HepG2 (cell line): ENCODE measurements around the gene SAA1. TPM values are rescaled to one million over a fixed set of nuclear protein-coding genes. Genes with fewer than 3 reads are reported as not detected.

Source experiments
- AHDC1 ChIP-seq: sonication (generic); formaldehyde crosslinking; IDR thresholded peaks from 2 replicates; pipeline ENCODE4 v1.5.1; 2020; ENCODE audit warnings: mild to moderate bottlenecking, missing genetic modification reagents, borderline replicate concordance
- BORCS8-MEF2B ChIP-seq: sonication (generic); formaldehyde crosslinking; IDR thresholded peaks from 2 replicates; pipeline ENCODE4 v1.8.0; 2022; ENCODE audit warnings: mild to moderate bottlenecking, missing genetic modification reagents
- CERS6 ChIP-seq: sonication (generic); formaldehyde crosslinking; IDR thresholded peaks from 2 replicates; pipeline ENCODE4 v1.5.0; 2020; ENCODE audit warnings: missing genetic modification reagents
- EP300 ChIP-seq, 3 experiments: sonication (generic) in 1 of 3; formaldehyde crosslinking in 1 of 3; IDR thresholded peaks; 2 replicates each; pipeline versions ENCODE4 v1.5.1 to v1.6.1; 2011 to 2020; ENCODE audit warnings: low read depth in 2 of 3, low read length in 2 of 3, borderline replicate concordance in 1 of 3, improper control_type of control experiment in 1 of 3, mild to moderate bottlenecking in 1 of 3, missing genetic modification reagents in 1 of 3, moderate library complexity in 1 of 3
- FOSL2 ChIP-seq: sonication (generic); formaldehyde crosslinking; IDR thresholded peaks from 2 replicates; pipeline ENCODE4 v1.4.0; 2020; ENCODE audit warnings: missing genetic modification reagents
- IKZF4 ChIP-seq: sonication (generic); formaldehyde crosslinking; IDR thresholded peaks from 2 replicates; pipeline ENCODE4 v1.5.1; 2020; ENCODE audit warnings: borderline replicate concordance, mild to moderate bottlenecking, low read depth, missing genetic modification reagents; ENCODE audit errors: not compliant biosample characterization
- IRF2 ChIP-seq: IDR thresholded peaks from 2 replicates; pipeline ENCODE4 v1.6.1; 2018; ENCODE audit warnings: missing genetic modification reagents, missing compliant biosample characterization
- KMT2A ChIP-seq: sonication (generic); formaldehyde crosslinking; IDR thresholded peaks from 2 replicates; pipeline ENCODE4 v1.4.0; 2020; ENCODE audit warnings: missing genetic modification reagents
- MED1 ChIP-seq: sonication (generic); formaldehyde crosslinking; IDR thresholded peaks from 2 replicates; pipeline ENCODE4 v1.4.0; 2020; ENCODE audit warnings: missing genetic modification reagents
- MXI1 ChIP-seq: IDR thresholded peaks from 3 replicates; pipeline ENCODE4 v1.6.1; 2012; ENCODE audit warnings: low read depth, low read length, inconsistent platforms, borderline replicate concordance
- NCOA1 ChIP-seq: sonication (generic); formaldehyde crosslinking; IDR thresholded peaks from 2 replicates; pipeline ENCODE4 v1.9.0; 2021; ENCODE audit warnings: missing genetic modification reagents
- NCOA2 ChIP-seq: sonication (generic); formaldehyde crosslinking; IDR thresholded peaks from 2 replicates; pipeline ENCODE4 v1.8.0; 2022; ENCODE audit warnings: inconsistent platforms
- SMC3 ChIP-seq: IDR thresholded peaks from 2 replicates; pipeline ENCODE4 v1.6.1; 2011; ENCODE audit warnings: low read length, improper control_type of control experiment
- SP5 ChIP-seq: IDR thresholded peaks from 2 replicates; pipeline ENCODE4 v1.6.1; 2016; ENCODE audit warnings: low read depth, borderline replicate concordance
- TARDBP ChIP-seq: sonication (generic); formaldehyde crosslinking; IDR thresholded peaks from 2 replicates; pipeline ENCODE4 v1.8.0; 2022; ENCODE audit warnings: mild to moderate bottlenecking, missing genetic modification reagents
- ZFP1 ChIP-seq: IDR thresholded peaks from 2 replicates; pipeline ENCODE4 v1.6.1; 2016
- ZFP37 ChIP-seq: sonication (generic); formaldehyde crosslinking; IDR thresholded peaks from 2 replicates; pipeline ENCODE4 v1.4.0; 2020; ENCODE audit warnings: missing genetic modification reagents, borderline replicate concordance
- ZFP82 ChIP-seq: sonication (generic); formaldehyde crosslinking; IDR thresholded peaks from 2 replicates; pipeline ENCODE4 v1.5.1; 2020; ENCODE audit warnings: mild to moderate bottlenecking, missing genetic modification reagents, borderline replicate concordance
- ZNF432 ChIP-seq: sonication (generic); formaldehyde crosslinking; IDR thresholded peaks from 2 replicates; pipeline ENCODE4 v1.5.0; 2020; ENCODE audit warnings: missing genetic modification reagents, mild to moderate bottlenecking, borderline replicate concordance
- ZNF549 ChIP-seq: sonication (generic); formaldehyde crosslinking; IDR thresholded peaks from 2 replicates; pipeline ENCODE4 v1.5.0; 2020; ENCODE audit warnings: missing genetic modification reagents
- ZNF556 ChIP-seq: sonication (generic); formaldehyde crosslinking; IDR thresholded peaks from 2 replicates; pipeline ENCODE4 v1.4.0; 2020; ENCODE audit warnings: mild to moderate bottlenecking, missing genetic modification reagents, borderline replicate concordance
- ZNF614 ChIP-seq: IDR thresholded peaks from 2 replicates; pipeline ENCODE4 v1.6.1; 2018; ENCODE audit warnings: missing biosample characterization, missing genetic modification reagents, inconsistent platforms, borderline replicate concordance
- ZNF720 ChIP-seq: sonication (generic); formaldehyde crosslinking; IDR thresholded peaks from 2 replicates; pipeline ENCODE4 v1.4.0; 2020; ENCODE audit warnings: missing genetic modification reagents
- ZNF747 ChIP-seq: sonication (generic); formaldehyde crosslinking; IDR thresholded peaks from 2 replicates; pipeline ENCODE4 v1.8.1; 2023; ENCODE audit warnings: missing genetic modification reagents, mild to moderate bottlenecking, borderline replicate concordance
- ZNF792 ChIP-seq: IDR thresholded peaks from 2 replicates; pipeline ENCODE4 v1.6.1; 2016
- polyA plus RNA-seq, 8 experiments: library from polyadenylated mRNA; depleted of rRNA in 3 of 8; stranded (reverse) in 7 of 8; unstranded in 1 of 8; fragments of >200 nt; fragmentation: Illumina TruSeq in 4 of 8; extraction: Trizol in 4 of 8; gene quantifications; 2 replicates each; pipeline versions ENCODE4 v1.2.1 to v1.2.3, GENCODE V29; 2011 to 2016; ENCODE audit warnings: low read depth in 4 of 8, missing spikeins in 1 of 8, mixed read lengths in 1 of 8; ENCODE audit not compliant: insufficient read depth in 1 of 8
- total RNA-seq, 5 experiments: library from RNA; depleted of rRNA; stranded (reverse); fragments of >200 nt; fragmentation: Illumina TruSeq; extraction: Trizol; gene quantifications; 2 replicates each; pipeline ENCODE4 v1.2.3, GENCODE V29; 2016; ENCODE audit warnings: low read depth in 1 of 5

Gene SAA1
- total and polyA plus RNA-seq, 2 of the 13 experiments (the other 11 are each of a cell fraction or from before 2014, with no cell fraction given): not detected

- TF ChIP-seq NCOA1 (peak; percentile 50; the same call in 1 of the 2 replicates), ZNF720 (CRISPR knock-in tag) (no peak), EP300 (IDR thresholded peaks at IDR 0.05; ENCODE audit: low read depth in 2 of 2, low read length in 2 of 2) (peak in 1 of 2 experiments; percentile 91; a peak in 2 of 4 replicates), EP300 (CRISPR knock-in tag; IDR thresholded peaks at IDR 0.05; ENCODE audit: borderline replicate concordance) (peak; percentile 48; the same call in 1 of the 2 replicates), SMC3 (peak; percentile 25; the same call in 1 of the 2 replicates), IRF2 (CRISPR knock-in tag) (no peak), ZNF549 (no peak), ZFP82 (CRISPR knock-in tag) (no peak), AHDC1 (CRISPR knock-in tag) (peak; percentile 93), SP5 (CRISPR knock-in tag) (peak; percentile 28; the same call in 1 of the 2 replicates), NCOA2 (CRISPR knock-in tag) (peak; percentile 92), ZNF747 (CRISPR knock-in tag) (0 out of 2 replicates have a peak, but pooled peaks have one; percentile 38), MXI1 (0 out of 3 replicates have a peak, but pooled peaks have one; percentile 50), CERS6 (CRISPR knock-in tag) (no peak), ZNF792 (peak; percentile 59; the same call in 1 of the 2 replicates), ZNF556 (peak; percentile 28; the same call in 1 of the 2 replicates), ZNF432 (CRISPR knock-in tag) (no peak), MED1 (CRISPR knock-in tag) (peak; percentile 93), FOSL2 (peak; percentile 69), KMT2A (CRISPR knock-in tag) (no peak), ZNF614 (CRISPR knock-in tag) (peak; percentile 47), TARDBP (peak; percentile 35; the same call in 1 of the 2 replicates), ZFP1 (peak; percentile 87; the same call in 1 of the 2 replicates), BORCS8-MEF2B (CRISPR knock-in tag) (no peak), ZFP37 (0 out of 2 replicates have a peak, but pooled peaks have one; percentile 30), IKZF4 (CRISPR knock-in tag) (no peak)
Observed at GRCh38 chr11:18223591-18224387, 42.3 kb upstream of the SAA1 start (continued).
